ENCODE results near the gene ORMDL3. TPM values are rescaled to one million over a fixed set of nuclear protein-coding genes. Genes with fewer than 3 reads are reported as not detected.

Gene ORMDL3
- total RNA-seq, 3 donors from 2014 or later: 56.8 to 62.0 (median 58.3) TPM

DNA sequence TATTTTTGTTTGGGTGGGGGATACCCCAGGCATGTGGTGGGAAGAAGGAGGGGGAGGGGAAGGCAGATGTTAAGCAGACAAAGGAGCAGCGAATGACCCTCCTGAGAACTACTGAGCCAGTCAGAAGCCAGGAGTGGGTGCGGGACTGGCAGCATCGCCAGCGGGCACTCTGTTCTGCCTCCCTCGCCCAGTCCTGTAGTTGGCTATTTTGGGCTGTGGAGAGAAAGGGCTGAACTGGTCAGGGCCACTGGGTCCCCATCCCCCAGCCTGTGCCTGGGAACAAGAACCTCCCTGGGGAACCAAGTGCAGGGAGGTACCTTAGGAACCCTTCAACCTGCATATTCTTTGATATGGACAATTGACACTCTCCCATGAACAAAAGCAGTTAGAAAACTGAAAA is 6.5 kb upstream of the ORMDL3 start:
- DNase-seq: no peak
- no peak for ATAC-seq
- peaks cover 1% of the 10 kb centered on the region for H3K4me1 ChIP-seq (ENCODE audit: low read depth)
- intact Hi-C loops (cut with DNase I, micrococcal nuclease): no loop called here
- TF ChIP-seq, protein P1, sequence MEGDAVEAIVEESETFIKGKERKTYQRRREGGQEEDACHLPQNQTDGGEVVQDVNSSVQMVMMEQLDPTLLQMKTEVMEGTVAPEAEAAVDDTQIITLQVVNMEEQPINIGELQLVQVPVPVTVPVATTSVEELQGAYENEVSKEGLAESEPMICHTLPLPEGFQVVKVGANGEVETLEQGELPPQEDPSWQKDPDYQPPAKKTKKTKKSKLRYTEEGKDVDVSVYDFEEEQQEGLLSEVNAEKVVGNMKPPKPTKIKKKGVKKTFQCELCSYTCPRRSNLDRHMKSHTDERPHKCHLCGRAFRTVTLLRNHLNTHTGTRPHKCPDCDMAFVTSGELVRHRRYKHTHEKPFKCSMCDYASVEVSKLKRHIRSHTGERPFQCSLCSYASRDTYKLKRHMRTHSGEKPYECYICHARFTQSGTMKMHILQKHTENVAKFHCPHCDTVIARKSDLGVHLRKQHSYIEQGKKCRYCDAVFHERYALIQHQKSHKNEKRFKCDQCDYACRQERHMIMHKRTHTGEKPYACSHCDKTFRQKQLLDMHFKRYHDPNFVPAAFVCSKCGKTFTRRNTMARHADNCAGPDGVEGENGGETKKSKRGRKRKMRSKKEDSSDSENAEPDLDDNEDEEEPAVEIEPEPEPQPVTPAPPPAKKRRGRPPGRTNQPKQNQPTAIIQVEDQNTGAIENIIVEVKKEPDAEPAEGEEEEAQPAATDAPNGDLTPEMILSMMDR (IDR thresholded peaks at IDR 0.05): no peak
- no peaks in the 10 kb centered on the region for H3K36me3 ChIP-seq (ENCODE audit: low read depth)
- H3K9me3 ChIP-seq: no peaks in the 10 kb centered on the region
- no peak overlapping the region for H3K4me3 ChIP-seq

DNA sequence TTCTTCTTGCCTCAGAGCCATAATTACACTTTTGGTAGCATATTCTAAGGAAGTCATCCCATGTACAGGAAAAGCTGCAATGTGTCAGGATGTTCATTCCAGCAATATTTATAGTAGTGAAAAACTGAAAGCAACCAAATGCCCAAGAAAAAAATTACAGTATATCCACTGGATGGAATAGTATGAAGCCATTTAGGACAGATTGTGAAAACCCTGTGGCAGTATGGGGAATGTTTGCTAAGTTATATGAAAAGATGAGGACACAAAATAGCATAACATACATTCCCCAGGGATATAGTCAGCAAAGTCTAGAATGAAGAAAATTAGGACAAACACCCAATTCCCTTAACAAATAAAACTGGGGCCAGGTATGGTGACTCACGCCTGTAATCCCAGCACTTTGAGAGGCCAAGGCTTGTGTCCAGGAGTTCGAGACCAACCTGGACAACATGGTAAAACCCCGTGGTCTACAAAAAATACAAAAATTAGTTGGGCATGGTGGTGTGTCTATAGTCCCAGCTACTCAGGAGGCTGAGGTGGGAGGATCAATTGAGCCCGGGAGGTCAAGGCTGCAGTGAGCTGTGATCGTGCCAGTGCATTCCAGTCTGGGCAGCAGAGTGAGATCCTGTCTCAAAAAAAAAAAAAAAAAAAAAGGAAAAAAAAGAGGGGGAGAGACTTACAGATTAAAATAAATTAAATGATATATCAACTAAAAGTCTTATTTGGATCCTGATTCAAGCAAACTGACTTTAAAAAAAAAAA is 2.4 kb upstream of the ORMDL3 start:
- DNase-seq (no peak), ATAC-seq (no peak)
- TF ChIP-seq, protein P1 (IDR thresholded peaks at IDR 0.05): no peak
- Histone ChIP-seq H3K36me3 (ENCODE audit: low read depth) (no peaks in the 10 kb centered on the region), H3K4me3 (no peak overlapping the region), H3K9me3 (no peaks in the 10 kb centered on the region), H3K4me1 (ENCODE audit: low read depth) (peaks cover 23% of the 10 kb centered on the region)
- intact Hi-C loops (cut with DNase I, micrococcal nuclease): no loop called here

DNA sequence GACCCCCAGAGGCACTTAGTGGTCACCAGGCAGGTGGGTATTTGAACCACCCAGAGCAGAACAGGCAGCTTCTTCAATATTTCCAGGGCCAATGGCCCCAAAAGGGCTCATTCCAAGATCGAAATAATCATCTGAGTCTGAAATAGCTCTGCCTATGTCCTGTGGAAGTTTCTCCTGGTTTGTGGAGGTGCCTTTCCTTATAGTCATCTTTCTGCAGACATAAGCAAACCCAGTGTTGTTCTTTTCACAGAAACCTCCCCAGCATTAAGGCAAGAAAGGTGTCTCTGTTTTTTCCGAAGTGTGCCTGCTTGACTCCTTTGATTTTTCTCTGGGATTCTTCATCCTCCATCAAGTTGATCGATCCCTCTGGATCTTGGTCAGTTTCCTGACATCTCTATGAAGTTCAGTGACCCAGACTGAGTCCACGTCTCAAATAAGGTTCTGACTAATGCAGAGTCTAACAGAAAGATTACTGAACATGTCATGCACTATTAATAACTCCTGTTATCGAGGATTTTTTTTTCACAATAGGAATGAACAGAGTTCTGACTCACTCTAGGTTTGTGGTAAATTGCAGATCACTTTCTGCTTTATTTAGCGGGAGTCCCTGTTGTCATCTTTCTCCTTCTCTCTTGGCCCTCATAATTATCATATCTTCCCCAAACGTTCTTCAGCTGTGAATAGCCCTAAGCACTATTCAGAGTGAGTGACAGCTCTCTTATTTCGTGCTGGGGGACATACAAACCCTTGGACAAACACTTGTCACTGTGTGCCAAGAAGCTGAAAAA is 1.7 kb upstream of the ORMDL3 start:
- H3K9me3 ChIP-seq: no peaks in the 10 kb centered on the region
- ATAC-seq (no peak), DNase-seq (no peak)

DNA sequence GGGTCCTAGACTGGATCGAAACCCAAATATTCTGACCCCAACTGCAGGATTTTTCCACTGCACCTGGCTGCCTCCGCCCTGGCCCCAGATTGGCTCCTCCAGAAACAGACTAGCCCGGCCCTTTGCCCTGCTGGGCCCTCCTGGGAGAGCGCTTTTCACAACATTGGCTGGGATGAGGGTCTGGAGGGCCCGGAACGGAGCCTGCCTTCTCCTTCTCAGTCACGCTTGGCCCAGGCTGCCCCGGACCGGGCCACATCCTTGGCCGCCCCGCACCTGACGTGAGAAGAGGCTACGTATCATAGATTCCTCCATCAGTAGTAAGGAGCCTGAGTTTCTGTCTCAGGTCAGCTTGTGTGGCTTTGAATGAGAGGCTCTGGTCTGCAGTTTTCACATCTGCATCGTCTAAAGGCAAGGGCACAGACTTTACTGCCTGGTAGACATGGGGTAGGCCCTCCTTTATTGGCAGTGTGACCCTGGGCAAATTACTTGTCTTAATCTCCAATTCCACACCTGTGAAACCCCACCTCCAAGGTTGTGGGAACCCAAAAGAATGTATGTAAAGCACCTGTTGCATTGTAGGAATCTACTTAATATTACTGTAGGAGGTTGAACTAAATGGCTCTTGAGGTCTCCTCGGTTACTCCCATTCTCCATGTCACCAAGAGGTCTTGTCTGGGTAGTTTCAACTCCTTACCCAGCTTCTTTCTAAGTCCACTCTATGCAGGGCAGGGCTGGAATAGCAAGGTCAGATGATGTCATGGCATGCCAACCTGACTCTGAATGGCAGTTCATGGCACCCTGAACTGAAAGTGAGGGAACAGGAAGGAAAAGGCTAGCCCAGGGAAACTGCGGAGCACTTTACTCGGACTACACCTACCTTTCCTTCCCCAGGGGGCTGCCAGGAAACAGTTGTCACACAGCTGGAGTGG is 792 bp upstream of the ORMDL3 start:
- TF ChIP-seq, protein P1 (IDR thresholded peaks at IDR 0.05): no peak
- DNase-seq (peak; percentile 49 to 70 (median 67)), ATAC-seq (peak; percentile 16)
- Histone ChIP-seq H3K36me3 (ENCODE audit: low read depth) (no peaks in the 10 kb centered on the region), H3K4me3 (peak overlapping the region; percentile 61), H3K4me1 (ENCODE audit: low read depth) (peaks cover 23% of the 10 kb centered on the region), H3K9me3 (no peaks in the 10 kb centered on the region)
- intact Hi-C loops (cut with DNase I, micrococcal nuclease): no loop called here

More for the DNA sequence above, 1.7 kb upstream of the ORMDL3 start:
- H3K4me1 ChIP-seq (ENCODE audit: low read depth): peaks cover 23% of the 10 kb centered on the region
- intact Hi-C loops (cut with DNase I, micrococcal nuclease): no loop called here
- TF ChIP-seq, protein P1 (IDR thresholded peaks at IDR 0.05): no peak
- H3K36me3 ChIP-seq (ENCODE audit: low read depth): no peaks in the 10 kb centered on the region
- no peak overlapping the region for H3K4me3 ChIP-seq

DNA sequence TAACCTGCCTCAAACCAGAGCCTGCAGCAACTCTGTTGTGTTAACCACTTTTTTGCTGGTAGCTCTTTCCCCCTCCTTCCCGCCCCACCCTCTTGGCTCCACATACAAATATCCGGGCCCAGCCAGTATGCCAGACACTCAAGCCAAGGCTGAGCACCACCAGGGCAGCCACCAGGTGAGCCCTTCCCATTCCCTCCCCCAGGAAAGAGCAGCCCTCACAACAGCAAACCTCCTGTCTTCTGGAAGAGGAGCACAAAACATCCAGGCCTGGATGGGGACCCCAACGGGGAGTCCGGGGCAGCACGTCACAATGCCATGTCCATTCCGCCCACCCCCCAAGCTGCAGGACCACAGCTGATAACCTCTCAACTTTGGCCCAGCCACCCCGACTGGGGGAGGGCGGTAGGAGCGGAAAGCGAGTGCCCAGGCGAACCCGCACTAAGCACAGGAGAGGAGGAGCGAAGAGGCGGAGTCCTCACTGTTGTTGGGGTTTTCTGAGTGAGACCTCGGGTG is 757 bp downstream of the ORMDL3 start:
- DNase-seq (peak; percentile 38 to 82 (median 75)), ATAC-seq (peak; percentile 71)
- H3K36me3 ChIP-seq (ENCODE audit: low read depth): peaks cover 3% of the 10 kb centered on the region
- H3K4me1 ChIP-seq (ENCODE audit: low read depth): peaks cover 23% of the 10 kb centered on the region
- intact Hi-C loops (cut with DNase I, micrococcal nuclease): no loop called here
- no peaks in the 10 kb centered on the region for H3K9me3 ChIP-seq
- peak overlapping the region; percentile 61 for H3K4me3 ChIP-seq
- TF ChIP-seq, protein P1 (IDR thresholded peaks at IDR 0.05): no peak
